NT2/D1 (cell line): ENCODE results near the gene NDUFB1.

Source experiments
- SUZ12 ChIP-seq: IDR thresholded peaks from 2 replicates; pipeline ENCODE4 v1.6.1; 2011; ENCODE audit not compliant: insufficient read length, insufficient read depth; ENCODE audit errors: extremely low read depth
- YY1 ChIP-seq: IDR thresholded peaks from 2 replicates; pipeline ENCODE4 v1.6.1; 2011; ENCODE audit not compliant: insufficient read length, insufficient read depth
- ZNF274 ChIP-seq: IDR thresholded peaks from 2 replicates; pipeline ENCODE4 v1.6.1; 2011; ENCODE audit warnings: mild to moderate bottlenecking, low read depth, low read length

GRCh38 chr14:92108345-92109254 is 12.9 kb downstream of the NDUFB1 start:
- TF ChIP-seq YY1: no peak
- TF ChIP-seq ZNF274: no peak
- no peak for TF ChIP-seq SUZ12
